HL-60 (cell line): ENCODE measurements around the gene GPR137.

Source experiments
- DNase-seq, 2 experiments: peaks; one replicate each; pipeline ENCODE4 v3.0.0-alpha.2; 2010 to 2020; ENCODE audit warnings: low read depth in 1 of 2, low spot score in 1 of 2
- H3K27ac ChIP-seq: fragments of 250-450 bp; sonication (Bioruptor Pico); replicated peaks from 2 replicates; pipeline ENCODE4 v1.5.1; 2020; ENCODE audit warnings: mild to moderate bottlenecking, moderate library complexity
- H3K27me3 ChIP-seq: fragments of 250-450 bp; sonication (Bioruptor Pico); 2 replicates; pipeline ENCODE4 v1.5.1; 2021; ENCODE audit warnings: mild to moderate bottlenecking, moderate library complexity; ENCODE audit not compliant: insufficient read depth, poor library complexity, severe bottlenecking
- H3K4me3 ChIP-seq: replicated peaks from 2 replicates; pipeline ENCODE4 v1.5.1; 2011; ENCODE audit warnings: mild to moderate bottlenecking, control low read depth, low read length; ENCODE audit not compliant: insufficient read depth
- GABPA ChIP-seq: IDR thresholded peaks from 2 replicates; pipeline ENCODE4 v1.6.1; 2012; ENCODE audit warnings: low read depth
- POLR2AphosphoS5 ChIP-seq: IDR thresholded peaks from 2 replicates; pipeline ENCODE4 v1.6.1; 2012; ENCODE audit warnings: low read depth
- SPI1 ChIP-seq: IDR thresholded peaks from 2 replicates; pipeline ENCODE4 v1.6.1; 2012; ENCODE audit warnings: low read depth, mild to moderate bottlenecking, borderline replicate concordance
- TF ChIP-seq, protein P1 (sequence below): IDR thresholded peaks from one replicate; pipeline ENCODE4 v1.5.1; 2011; ENCODE audit warnings: low read length, control low read depth, inconsistent platforms; ENCODE audit not compliant: insufficient read depth
- TF ChIP-seq, protein P2 (sequence below): IDR thresholded peaks from 2 replicates; pipeline ENCODE4 v1.6.1; 2012; ENCODE audit warnings: low read depth; ENCODE audit not compliant: insufficient replicate concordance

Gene GPR137

DNA sequence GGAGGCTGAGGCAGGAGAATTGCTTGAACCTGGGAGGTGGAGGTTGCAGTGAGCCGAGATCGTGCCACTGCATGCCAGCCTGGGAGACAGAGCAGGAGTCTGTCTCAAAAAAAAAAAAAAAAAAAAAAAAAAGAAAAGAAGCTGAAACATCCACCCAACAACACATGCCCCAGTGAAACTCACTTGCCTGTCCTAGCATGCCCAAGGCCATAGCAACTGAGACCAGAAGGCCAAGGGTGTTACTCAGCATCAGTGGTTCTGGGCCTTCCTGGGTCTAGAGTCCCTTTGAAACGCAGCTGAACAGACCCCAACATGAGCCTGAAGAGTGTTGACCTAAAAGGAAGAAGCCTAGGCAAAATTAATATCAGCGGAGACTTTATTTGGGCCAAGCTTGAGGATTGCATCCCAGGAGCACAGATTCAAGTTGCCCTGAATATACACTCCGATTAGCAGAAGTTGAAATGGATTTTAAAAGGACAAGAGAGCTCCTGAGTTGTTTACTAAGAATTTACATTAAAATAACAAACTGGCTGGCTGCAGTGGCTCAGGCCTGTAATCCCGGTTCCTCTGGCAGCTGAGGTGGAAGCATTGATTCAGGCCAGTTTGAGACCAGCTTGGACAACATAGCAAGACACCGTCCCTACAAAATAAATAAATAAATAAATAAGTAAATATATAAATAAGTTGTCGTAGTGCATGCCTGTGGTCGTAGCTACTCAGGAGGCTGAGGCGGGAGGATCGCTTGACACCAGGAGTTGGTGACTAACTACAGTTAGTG is 39.2 kb downstream of the GPR137 start:
- Histone ChIP-seq H3K27ac (no peak overlapping the region), H3K27me3 (no peaks in the 10 kb centered on the region), H3K4me3 (no peak overlapping the region)
- no peak for TF ChIP-seq SPI1
- TF ChIP-seq GABPA = no peak
- TF ChIP-seq, protein P1, sequence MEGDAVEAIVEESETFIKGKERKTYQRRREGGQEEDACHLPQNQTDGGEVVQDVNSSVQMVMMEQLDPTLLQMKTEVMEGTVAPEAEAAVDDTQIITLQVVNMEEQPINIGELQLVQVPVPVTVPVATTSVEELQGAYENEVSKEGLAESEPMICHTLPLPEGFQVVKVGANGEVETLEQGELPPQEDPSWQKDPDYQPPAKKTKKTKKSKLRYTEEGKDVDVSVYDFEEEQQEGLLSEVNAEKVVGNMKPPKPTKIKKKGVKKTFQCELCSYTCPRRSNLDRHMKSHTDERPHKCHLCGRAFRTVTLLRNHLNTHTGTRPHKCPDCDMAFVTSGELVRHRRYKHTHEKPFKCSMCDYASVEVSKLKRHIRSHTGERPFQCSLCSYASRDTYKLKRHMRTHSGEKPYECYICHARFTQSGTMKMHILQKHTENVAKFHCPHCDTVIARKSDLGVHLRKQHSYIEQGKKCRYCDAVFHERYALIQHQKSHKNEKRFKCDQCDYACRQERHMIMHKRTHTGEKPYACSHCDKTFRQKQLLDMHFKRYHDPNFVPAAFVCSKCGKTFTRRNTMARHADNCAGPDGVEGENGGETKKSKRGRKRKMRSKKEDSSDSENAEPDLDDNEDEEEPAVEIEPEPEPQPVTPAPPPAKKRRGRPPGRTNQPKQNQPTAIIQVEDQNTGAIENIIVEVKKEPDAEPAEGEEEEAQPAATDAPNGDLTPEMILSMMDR = no peak
- TF ChIP-seq, protein P2, sequence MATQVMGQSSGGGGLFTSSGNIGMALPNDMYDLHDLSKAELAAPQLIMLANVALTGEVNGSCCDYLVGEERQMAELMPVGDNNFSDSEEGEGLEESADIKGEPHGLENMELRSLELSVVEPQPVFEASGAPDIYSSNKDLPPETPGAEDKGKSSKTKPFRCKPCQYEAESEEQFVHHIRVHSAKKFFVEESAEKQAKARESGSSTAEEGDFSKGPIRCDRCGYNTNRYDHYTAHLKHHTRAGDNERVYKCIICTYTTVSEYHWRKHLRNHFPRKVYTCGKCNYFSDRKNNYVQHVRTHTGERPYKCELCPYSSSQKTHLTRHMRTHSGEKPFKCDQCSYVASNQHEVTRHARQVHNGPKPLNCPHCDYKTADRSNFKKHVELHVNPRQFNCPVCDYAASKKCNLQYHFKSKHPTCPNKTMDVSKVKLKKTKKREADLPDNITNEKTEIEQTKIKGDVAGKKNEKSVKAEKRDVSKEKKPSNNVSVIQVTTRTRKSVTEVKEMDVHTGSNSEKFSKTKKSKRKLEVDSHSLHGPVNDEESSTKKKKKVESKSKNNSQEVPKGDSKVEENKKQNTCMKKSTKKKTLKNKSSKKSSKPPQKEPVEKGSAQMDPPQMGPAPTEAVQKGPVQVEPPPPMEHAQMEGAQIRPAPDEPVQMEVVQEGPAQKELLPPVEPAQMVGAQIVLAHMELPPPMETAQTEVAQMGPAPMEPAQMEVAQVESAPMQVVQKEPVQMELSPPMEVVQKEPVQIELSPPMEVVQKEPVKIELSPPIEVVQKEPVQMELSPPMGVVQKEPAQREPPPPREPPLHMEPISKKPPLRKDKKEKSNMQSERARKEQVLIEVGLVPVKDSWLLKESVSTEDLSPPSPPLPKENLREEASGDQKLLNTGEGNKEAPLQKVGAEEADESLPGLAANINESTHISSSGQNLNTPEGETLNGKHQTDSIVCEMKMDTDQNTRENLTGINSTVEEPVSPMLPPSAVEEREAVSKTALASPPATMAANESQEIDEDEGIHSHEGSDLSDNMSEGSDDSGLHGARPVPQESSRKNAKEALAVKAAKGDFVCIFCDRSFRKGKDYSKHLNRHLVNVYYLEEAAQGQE = no peak
- TF ChIP-seq POLR2AphosphoS5 = no peak
- DNase-seq = no peak

DNA sequence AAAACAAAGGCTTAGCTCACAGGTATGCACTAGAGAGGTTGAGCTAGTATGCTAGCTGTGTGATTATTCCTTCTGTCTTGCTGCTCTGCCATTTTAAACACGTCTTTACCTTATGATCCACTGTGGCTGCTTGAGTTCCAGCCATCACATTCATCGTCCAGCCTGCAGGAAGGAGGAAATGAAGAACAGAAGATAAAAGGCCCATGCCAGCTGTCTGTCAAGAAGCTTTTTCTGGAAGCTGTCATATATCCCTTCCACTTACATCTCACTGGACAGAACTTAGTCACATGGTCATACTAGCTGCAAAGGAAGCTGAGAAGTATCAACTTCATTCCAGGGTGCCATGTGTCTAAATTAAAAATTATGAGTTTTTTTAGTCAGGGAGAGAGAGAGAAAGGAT is 41.7 kb downstream of the GPR137 start:
- H3K27ac ChIP-seq = no peak overlapping the region
- no peak for DNase-seq

DNA sequence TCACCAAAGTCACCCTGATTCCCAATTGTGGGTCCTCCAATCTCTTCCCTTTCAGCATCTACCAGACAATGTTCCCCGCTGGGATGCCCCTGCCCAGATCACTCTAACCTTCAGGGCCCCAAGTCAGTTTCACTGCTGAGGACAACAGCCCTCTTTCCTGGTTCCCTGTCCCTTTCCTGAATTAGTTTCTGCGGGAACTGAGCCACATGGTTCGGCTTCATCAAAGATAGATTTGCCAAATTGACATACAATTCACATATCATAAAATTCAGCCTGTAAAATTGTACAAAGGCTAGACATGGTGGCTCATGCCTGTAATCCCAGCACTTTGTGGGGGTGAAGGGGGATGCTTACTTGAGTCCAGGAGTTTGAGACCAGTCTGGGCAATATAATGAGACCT is 42.3 kb downstream of the GPR137 start:
- TF ChIP-seq SPI1 (no peak), POLR2AphosphoS5 (no peak), GABPA (no peak)
- TF ChIP-seq, protein P2 = no peak
- TF ChIP-seq, protein P1 = no peak
- no peak for DNase-seq
- no peaks in the 10 kb centered on the region for H3K27me3 ChIP-seq
- H3K4me3 ChIP-seq = no peak overlapping the region
- H3K27ac ChIP-seq = no peak overlapping the region

More for the DNA sequence above, 41.7 kb downstream of the GPR137 start:
- Histone ChIP-seq H3K4me3 (no peak overlapping the region), H3K27me3 (no peaks in the 10 kb centered on the region)
- TF ChIP-seq POLR2AphosphoS5 (no peak), GABPA (no peak), SPI1 (no peak)
- TF ChIP-seq, protein P2 = no peak
- TF ChIP-seq, protein P1 = no peak
